Caco-2 (cell line): Measurements from ENCODE around the gene MAGI1. TPM values are rescaled to one million over a fixed set of nuclear protein-coding genes. Genes with fewer than 3 reads are reported as not detected.

Source experiments
- BruUV-seq: library from RNA; stranded (reverse); fragments of 400-500 nt; replicated peaks from 2 replicates; lab custom pipeline; 2021; lab: Mats Ljungman, UMichigan
- CTCF ChIA-PET: fragments of 300-600 bp; sonication (Branson Sonifier 250); formaldehyde crosslinking; loops from one replicate; lab custom pipeline; 2022; ENCODE audit warnings: antibody characterized with exemption; lab: Charles Lee
- POLR2A ChIA-PET: fragments of 300-600 bp; sonication (Branson Sonifier 250); formaldehyde crosslinking; loops from one replicate; lab custom pipeline; 2022; ENCODE audit warnings: antibody characterized with exemption; lab: Charles Lee
- DNase-seq, 2 experiments: peaks; one replicate each; pipeline versions ENCODE4 v3.0.0 to v3.0.0-alpha.2; 2020 to 2022
- H3K27me3 ChIP-seq: replicated peaks from 2 replicates; pipeline ENCODE4 v1.6.0; 2011; ENCODE audit warnings: low read length; ENCODE audit not compliant: control insufficient read depth, insufficient read depth
- H3K36me3 ChIP-seq: 2 replicates; pipeline ENCODE4 v1.5.1; 2011; ENCODE audit warnings: low read length; ENCODE audit not compliant: control insufficient read depth, insufficient read depth
- H3K4me1 ChIP-seq: fragments of 250-450 bp; sonication (Bioruptor Pico); 2 replicates; pipeline ENCODE4 v1.5.1; 2020; ENCODE audit warnings: mild to moderate bottlenecking
- H3K4me3 ChIP-seq: 2 replicates; pipeline ENCODE4 v1.5.1; 2011; ENCODE audit warnings: low read depth, mild to moderate bottlenecking, control low read depth, low read length
- H3K9me3 ChIP-seq: fragments of 250-450 bp; sonication (Bioruptor Pico); 2 replicates; pipeline ENCODE4 v1.5.1; 2020; ENCODE audit warnings: mild to moderate bottlenecking, moderate library complexity
- H3K27ac Mint-ChIP-seq: one replicate; pipeline ENCODE4 v1.8.0; 2022; ENCODE audit warnings: mixed read lengths; ENCODE audit not compliant: unreplicated experiment
- H3K27me3 Mint-ChIP-seq: one replicate; pipeline ENCODE4 v1.8.0; 2022; ENCODE audit warnings: mixed read lengths; ENCODE audit not compliant: insufficient read depth, unreplicated experiment
- H3K36me3 Mint-ChIP-seq: one replicate; pipeline ENCODE4 v1.8.0; 2022; ENCODE audit warnings: mild to moderate bottlenecking, mixed read lengths; ENCODE audit not compliant: insufficient read depth, unreplicated experiment
- H3K4me1 Mint-ChIP-seq: one replicate; pipeline ENCODE4 v1.8.0; 2022; ENCODE audit warnings: low read depth, mixed read lengths; ENCODE audit not compliant: unreplicated experiment
- H3K4me3 Mint-ChIP-seq: one replicate; pipeline ENCODE4 v1.8.0; 2022; ENCODE audit warnings: mild to moderate bottlenecking, moderate library complexity, mixed read lengths; ENCODE audit not compliant: unreplicated experiment
- H3K9me3 Mint-ChIP-seq: one replicate; pipeline ENCODE4 v1.8.0; 2022; ENCODE audit warnings: mixed read lengths; ENCODE audit not compliant: unreplicated experiment
- intact Hi-C: fragments of 100-400 bp; cut with micrococcal nuclease; formaldehyde crosslinking; loops from one replicate; pipeline ENCODE4 v1.10.0; 2022; ENCODE audit not compliant: unreplicated experiment
- total RNA-seq: library from RNA; stranded (reverse); gene quantifications from 2 replicates; pipeline ENCODE4 v1.2.3, GENCODE V29; 2022
- TF ChIP-seq, protein P1 (sequence below), 2 experiments: fragments of 200-600 bp in 1 of 2; IDR thresholded peaks; 1 replicate in 1 of 2; 2 replicates in 1 of 2; pipeline versions ENCODE4 v1.5.1 to v1.8.0; 2011 to 2022; ENCODE audit warnings: antibody characterized with exemption in 1 of 2, control low read depth in 1 of 2, inconsistent platforms in 1 of 2, low read depth in 1 of 2, low read length in 1 of 2, mild to moderate bottlenecking in 1 of 2, moderate library complexity in 1 of 2; ENCODE audit not compliant: insufficient read depth in 1 of 2, severe bottlenecking in 1 of 2, unreplicated experiment in 1 of 2

The MAGI1 gene
- total RNA-seq, 1 experiment from 2014 or later: 64.9 TPM

DNA sequence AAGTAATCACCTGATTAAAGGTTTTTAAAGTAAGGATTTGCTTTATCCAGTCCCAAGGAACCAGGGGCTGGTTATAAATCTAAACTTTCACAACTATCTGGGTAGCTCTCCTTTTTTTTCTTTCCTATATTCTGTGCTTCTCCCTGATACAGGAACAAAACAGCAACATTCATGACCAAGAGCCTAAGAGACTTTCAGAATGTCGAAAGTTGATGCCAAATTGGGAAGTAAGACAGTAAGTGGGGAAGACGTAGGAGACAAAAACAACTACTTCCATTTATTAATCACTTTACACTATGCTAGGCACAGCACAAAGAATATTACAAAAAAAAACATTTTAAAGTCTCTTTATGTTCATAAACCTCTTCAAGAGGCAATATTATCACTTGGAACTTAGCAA, 211.6 kb downstream of the MAGI1 start:
- intact Hi-C loops: no loop called here
- H3K27ac Mint-ChIP-seq: no peak overlapping the region
- TF ChIP-seq, protein P1, sequence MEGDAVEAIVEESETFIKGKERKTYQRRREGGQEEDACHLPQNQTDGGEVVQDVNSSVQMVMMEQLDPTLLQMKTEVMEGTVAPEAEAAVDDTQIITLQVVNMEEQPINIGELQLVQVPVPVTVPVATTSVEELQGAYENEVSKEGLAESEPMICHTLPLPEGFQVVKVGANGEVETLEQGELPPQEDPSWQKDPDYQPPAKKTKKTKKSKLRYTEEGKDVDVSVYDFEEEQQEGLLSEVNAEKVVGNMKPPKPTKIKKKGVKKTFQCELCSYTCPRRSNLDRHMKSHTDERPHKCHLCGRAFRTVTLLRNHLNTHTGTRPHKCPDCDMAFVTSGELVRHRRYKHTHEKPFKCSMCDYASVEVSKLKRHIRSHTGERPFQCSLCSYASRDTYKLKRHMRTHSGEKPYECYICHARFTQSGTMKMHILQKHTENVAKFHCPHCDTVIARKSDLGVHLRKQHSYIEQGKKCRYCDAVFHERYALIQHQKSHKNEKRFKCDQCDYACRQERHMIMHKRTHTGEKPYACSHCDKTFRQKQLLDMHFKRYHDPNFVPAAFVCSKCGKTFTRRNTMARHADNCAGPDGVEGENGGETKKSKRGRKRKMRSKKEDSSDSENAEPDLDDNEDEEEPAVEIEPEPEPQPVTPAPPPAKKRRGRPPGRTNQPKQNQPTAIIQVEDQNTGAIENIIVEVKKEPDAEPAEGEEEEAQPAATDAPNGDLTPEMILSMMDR (IDR thresholded peaks at IDR 0.05; ENCODE audit: insufficient read depth in 1 of 2, low read depth in 1 of 2, low read length in 1 of 2, severe bottlenecking in 1 of 2, unreplicated experiment in 1 of 2): no peak
- Histone ChIP-seq H3K4me1 (peaks cover 17% of the 10 kb centered on the region), H3K4me3 (no peak overlapping the region), H3K27me3 (no peaks in the 10 kb centered on the region), H3K9me3 (no peaks in the 10 kb centered on the region), H3K36me3 (no peaks in the 10 kb centered on the region)
- peaks cover 6% of the 10 kb centered on the region for H3K9me3 Mint-ChIP-seq
- H3K4me1 Mint-ChIP-seq: peaks cover 9% of the 10 kb centered on the region
- BruUV-seq: no TSS peak
- H3K4me3 Mint-ChIP-seq: no peak overlapping the region
- no peaks in the 10 kb centered on the region for H3K36me3 Mint-ChIP-seq
- CTCF ChIA-PET: no interaction called here
- POLR2A ChIA-PET: no interaction called here
- no peak for DNase-seq
- no peaks in the 10 kb centered on the region for H3K27me3 Mint-ChIP-seq

DNA sequence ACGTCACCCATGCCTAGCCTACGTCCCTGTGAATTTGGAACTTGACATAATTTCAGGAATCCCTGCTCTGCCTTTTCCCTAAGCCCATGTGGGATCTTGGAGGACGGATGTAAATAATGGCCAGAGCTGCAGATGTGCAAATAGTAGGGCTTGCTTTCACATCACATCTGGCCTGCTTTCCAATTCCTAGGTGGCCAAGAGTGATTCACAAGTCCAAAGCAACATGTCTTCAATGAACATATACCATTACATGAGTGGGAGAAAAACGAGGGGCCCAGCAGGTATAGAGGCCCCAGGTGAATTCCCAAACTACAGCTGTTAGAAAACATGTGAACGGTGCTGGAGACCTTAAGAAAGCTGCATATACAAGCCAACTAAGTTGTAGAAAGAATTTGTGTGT, 214.6 kb downstream of the MAGI1 start:
- H3K27ac Mint-ChIP-seq: no peak overlapping the region
- Histone ChIP-seq H3K4me1 (peaks cover 13% of the 10 kb centered on the region; the same call in 1 of the 2 replicates), H3K4me3 (no peak overlapping the region), H3K27me3 (no peaks in the 10 kb centered on the region), H3K36me3 (no peaks in the 10 kb centered on the region), H3K9me3 (no peaks in the 10 kb centered on the region)
- H3K4me3 Mint-ChIP-seq: no peak overlapping the region
- no TSS peak for BruUV-seq
- peaks cover 15% of the 10 kb centered on the region for H3K4me1 Mint-ChIP-seq
- CTCF ChIA-PET: no interaction called here
- no peaks in the 10 kb centered on the region for H3K27me3 Mint-ChIP-seq
- POLR2A ChIA-PET: no interaction called here
- TF ChIP-seq, protein P1 (IDR thresholded peaks at IDR 0.05; ENCODE audit: insufficient read depth in 1 of 2, low read depth in 1 of 2, low read length in 1 of 2, severe bottlenecking in 1 of 2, unreplicated experiment in 1 of 2): no peak
- H3K9me3 Mint-ChIP-seq: peaks cover 14% of the 10 kb centered on the region
- peaks cover 5% of the 10 kb centered on the region for H3K36me3 Mint-ChIP-seq
- intact Hi-C loops: no loop called here
- no peak for DNase-seq

DNA sequence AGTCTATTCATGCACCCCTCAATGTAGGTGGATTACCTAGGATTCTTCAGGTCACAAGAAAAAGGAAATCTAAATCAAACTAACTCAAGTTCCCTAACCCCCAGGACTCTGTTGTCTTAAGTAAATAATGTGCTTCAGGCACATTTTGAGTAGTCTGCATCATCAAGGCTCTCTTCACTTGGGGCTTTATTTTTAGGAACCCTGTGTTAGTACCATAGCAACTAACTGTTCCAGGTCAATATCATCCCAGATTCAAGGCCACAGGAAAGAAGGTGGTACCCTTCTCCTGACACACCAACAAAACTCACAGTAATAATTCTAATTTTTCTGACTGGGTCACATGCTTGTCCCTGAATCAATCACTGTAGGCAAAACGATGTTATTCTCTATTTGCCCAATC, 218.1 kb downstream of the MAGI1 start:
- Mint-ChIP-seq H3K27me3 (no peaks in the 10 kb centered on the region), H3K27ac (no peak overlapping the region), H3K4me1 (peaks cover 24% of the 10 kb centered on the region), H3K9me3 (peaks cover 14% of the 10 kb centered on the region), H3K36me3 (peaks cover 5% of the 10 kb centered on the region), H3K4me3 (no peak overlapping the region)
- H3K9me3 ChIP-seq: no peaks in the 10 kb centered on the region
- H3K36me3 ChIP-seq: no peaks in the 10 kb centered on the region
- no peaks in the 10 kb centered on the region for H3K27me3 ChIP-seq
- BruUV-seq: no TSS peak
- H3K4me1 ChIP-seq: peaks cover 5% of the 10 kb centered on the region; the same call in 1 of the 2 replicates
- POLR2A ChIA-PET: no interaction called here
- DNase-seq: no peak
- TF ChIP-seq, protein P1 (IDR thresholded peaks at IDR 0.05; ENCODE audit: insufficient read depth in 1 of 2, low read depth in 1 of 2, low read length in 1 of 2, severe bottlenecking in 1 of 2, unreplicated experiment in 1 of 2): no peak
- intact Hi-C loops: no loop called here
- CTCF ChIA-PET: no interaction called here
- no peak overlapping the region for H3K4me3 ChIP-seq
